WTC11 (cell line): Measurements from ENCODE around the gene TOPAZ1. TPM values are rescaled to one million over a fixed set of nuclear protein-coding genes. Genes with fewer than 3 reads are reported as not detected.

Source experiments
- ATAC-seq: fragments of 200-7000 bp; cut with Tn5 transposase; 2 replicates; pipeline ENCODE4 v1.10.0; 2021; ENCODE audit warnings: mild to moderate bottlenecking, moderate library complexity
- CTCF ChIA-PET: fragments of 300-600 bp; sonication (Branson Sonifier 250); formaldehyde crosslinking; loops from one replicate; lab custom pipeline; 2021; ENCODE audit warnings: antibody characterized with exemption; lab: Charles Lee
- POLR2A ChIA-PET: fragments of 350-600 bp; sonication (Branson Sonifier 250); formaldehyde crosslinking; loops from one replicate; lab custom pipeline; 2021; ENCODE audit warnings: antibody characterized with exemption; lab: Charles Lee
- DNase-seq: peaks from one replicate; pipeline ENCODE4 v3.0.0; 2021; ENCODE audit warnings: low spot score
- H3K27ac Mint-ChIP-seq: 2 replicates; pipeline ENCODE4 v1.8.0; 2021; ENCODE audit warnings: mixed read lengths
- H3K27me3 Mint-ChIP-seq: 2 replicates; pipeline ENCODE4 v1.8.0; 2021; ENCODE audit warnings: low read depth, mild to moderate bottlenecking, moderate library complexity, mixed read lengths
- H3K36me3 Mint-ChIP-seq: 2 replicates; pipeline ENCODE4 v1.8.0; 2021; ENCODE audit warnings: mixed read lengths
- H3K4me1 Mint-ChIP-seq: 2 replicates; pipeline ENCODE4 v1.8.0; 2022; ENCODE audit warnings: mixed read lengths
- H3K4me3 Mint-ChIP-seq: 2 replicates; pipeline ENCODE4 v1.8.0; 2021; ENCODE audit warnings: mild to moderate bottlenecking, moderate library complexity, mixed read lengths
- H3K9me3 Mint-ChIP-seq: 2 replicates; pipeline ENCODE4 v1.8.0; 2021; ENCODE audit warnings: mixed read lengths
- CBFB ChIP-seq: sonication (generic); formaldehyde crosslinking; IDR thresholded peaks from 2 replicates; pipeline ENCODE4 v1.8.1; 2022; ENCODE audit warnings: mild to moderate bottlenecking, low read depth, missing genetic modification reagents
- CREB1 ChIP-seq: sonication (generic); formaldehyde crosslinking; IDR thresholded peaks from 2 replicates; pipeline ENCODE4 v1.8.0; 2023; ENCODE audit warnings: mild to moderate bottlenecking, missing genetic modification reagents
- E2F4 ChIP-seq: sonication (generic); formaldehyde crosslinking; IDR thresholded peaks from 2 replicates; pipeline ENCODE4 v1.8.1; 2022; ENCODE audit warnings: low read depth, mild to moderate bottlenecking, moderate library complexity, missing genetic modification reagents, borderline replicate concordance
- ESRRA ChIP-seq: sonication (generic); formaldehyde crosslinking; IDR thresholded peaks from 2 replicates; pipeline ENCODE4 v1.8.1; 2022; ENCODE audit warnings: mild to moderate bottlenecking, missing genetic modification reagents, borderline replicate concordance
- ETV6 ChIP-seq: sonication (generic); formaldehyde crosslinking; IDR thresholded peaks from 2 replicates; pipeline ENCODE4 v1.8.1; 2022; ENCODE audit warnings: mild to moderate bottlenecking, missing genetic modification reagents
- IRF1 ChIP-seq: sonication (generic); formaldehyde crosslinking; IDR thresholded peaks from 2 replicates; pipeline ENCODE4 v1.8.0; 2023; ENCODE audit warnings: missing genetic modification reagents
- MYBL2 ChIP-seq: sonication (generic); formaldehyde crosslinking; IDR thresholded peaks from 2 replicates; pipeline ENCODE4 v1.8.1; 2023; ENCODE audit warnings: mild to moderate bottlenecking, moderate library complexity, missing genetic modification reagents
- NFE2L1 ChIP-seq: sonication (generic); formaldehyde crosslinking; IDR thresholded peaks from 2 replicates; pipeline ENCODE4 v1.8.1; 2023; ENCODE audit warnings: missing genetic modification reagents
- NR1H2 ChIP-seq: sonication (generic); formaldehyde crosslinking; IDR thresholded peaks from 2 replicates; pipeline ENCODE4 v1.9.0; 2021; ENCODE audit warnings: mild to moderate bottlenecking, moderate library complexity, missing genetic modification reagents
- NR2C2 ChIP-seq: sonication (generic); formaldehyde crosslinking; IDR thresholded peaks from 2 replicates; pipeline ENCODE4 v1.8.0; 2022; ENCODE audit warnings: mild to moderate bottlenecking, missing genetic modification reagents
- OVOL2 ChIP-seq: fragments of 250-450 bp; sonication (Bioruptor Pico); IDR thresholded peaks from 2 replicates; pipeline ENCODE4 v1.9.0; 2021; ENCODE audit warnings: mild to moderate bottlenecking, borderline replicate concordance
- PRDM15 ChIP-seq: sonication (generic); formaldehyde crosslinking; IDR thresholded peaks from 2 replicates; pipeline ENCODE4 v1.8.0; 2022; ENCODE audit warnings: missing genetic modification reagents
- PREB ChIP-seq: sonication (generic); formaldehyde crosslinking; IDR thresholded peaks from 2 replicates; pipeline ENCODE4 v1.8.1; 2022; ENCODE audit warnings: mild to moderate bottlenecking, missing genetic modification reagents, moderate library complexity, borderline replicate concordance
- SMAD3 ChIP-seq: sonication (generic); formaldehyde crosslinking; IDR thresholded peaks from 2 replicates; pipeline ENCODE4 v1.8.0; 2022; ENCODE audit warnings: missing genetic modification reagents, mild to moderate bottlenecking, borderline replicate concordance
- TP53 ChIP-seq: sonication (generic); formaldehyde crosslinking; IDR thresholded peaks from 2 replicates; pipeline ENCODE4 v1.8.1; 2023; ENCODE audit warnings: mild to moderate bottlenecking, missing genetic modification reagents
- ZBTB21 ChIP-seq: sonication (generic); formaldehyde crosslinking; IDR thresholded peaks from 2 replicates; pipeline ENCODE4 v1.8.1; 2023; ENCODE audit warnings: mild to moderate bottlenecking, missing genetic modification reagents, borderline replicate concordance
- ZNF138 ChIP-seq: sonication (generic); formaldehyde crosslinking; conservative IDR thresholded peaks from 2 replicates; pipeline ENCODE4 v1.8.1; 2022; ENCODE audit warnings: mild to moderate bottlenecking, moderate library complexity, missing genetic modification reagents
- ZNF232 ChIP-seq: sonication (generic); formaldehyde crosslinking; IDR thresholded peaks from 2 replicates; pipeline ENCODE4 v1.8.0; 2022; ENCODE audit warnings: mild to moderate bottlenecking, missing genetic modification reagents
- ZNF416 ChIP-seq: fragments of 250-450 bp; sonication (Bioruptor Pico); IDR thresholded peaks from 2 replicates; pipeline ENCODE4 v1.9.0; 2021; ENCODE audit warnings: mild to moderate bottlenecking, inconsistent platforms
- ZNF423 ChIP-seq: fragments of 250-450 bp; sonication (Bioruptor Pico); IDR thresholded peaks from 2 replicates; pipeline ENCODE4 v2.1.2; 2022; ENCODE audit warnings: mild to moderate bottlenecking, moderate library complexity
- ZNF512 ChIP-seq: sonication (generic); formaldehyde crosslinking; IDR thresholded peaks from 2 replicates; pipeline ENCODE4 v1.8.1; 2022; ENCODE audit warnings: missing genetic modification reagents, borderline replicate concordance
- ZNF532 ChIP-seq: fragments of 250-450 bp; sonication (Bioruptor Pico); IDR thresholded peaks from 2 replicates; pipeline ENCODE4 v1.9.0; 2021; ENCODE audit warnings: mild to moderate bottlenecking, borderline replicate concordance
- total RNA-seq: library from RNA; stranded (reverse); gene quantifications from 3 replicates; pipeline ENCODE4 v1.2.3, GENCODE V29; 2021

The TOPAZ1 gene
- total RNA-seq, 1 experiment from 2014 or later = not detected

GRCh38 chr3:44338828-44339127, 97.1 kb downstream of the TOPAZ1 start:
- H3K4me1 Mint-ChIP-seq = peaks cover 19% of the 10 kb centered on the region
- peak overlapping the region; percentile 84 for H3K4me3 Mint-ChIP-seq
- no peak for ATAC-seq
- H3K27ac Mint-ChIP-seq = peak overlapping the region; percentile 97
- 0 out of 2 replicates have a peak, but pooled peaks have one; percentile 16 for TF ChIP-seq MYBL2 (CRISPR knock-in tag)
- no peak for TF ChIP-seq PREB
- no peak for TF ChIP-seq ETV6 (CRISPR knock-in tag)
- no peak for TF ChIP-seq PRDM15 (CRISPR knock-in tag)
- TF ChIP-seq ZNF138 (CRISPR knock-in tag) = 0 out of 2 replicates have a peak, but pooled peaks have one; percentile 65
- TF ChIP-seq ESRRA (CRISPR knock-in tag) = no peak
- no peak for TF ChIP-seq IRF1 (CRISPR knock-in tag)
- TF ChIP-seq ZNF512 = no peak
- no peak for TF ChIP-seq NR2C2 (CRISPR knock-in tag)
- no peak for TF ChIP-seq NFE2L1 (CRISPR knock-in tag)
- no peak for TF ChIP-seq ZNF423 (CRISPR knock-in tag)
- no peak for TF ChIP-seq ZNF532
- TF ChIP-seq ZNF232 (CRISPR knock-in tag) = 0 out of 2 replicates have a peak, but pooled peaks have one; percentile 1
- no peak for TF ChIP-seq SMAD3
- TF ChIP-seq ZNF416 (CRISPR knock-in tag) = no peak
- no peak for TF ChIP-seq NR1H2 (CRISPR knock-in tag)
- no peak for TF ChIP-seq E2F4 (CRISPR knock-in tag)
- peak; percentile 17; the same call in 1 of the 2 replicates for TF ChIP-seq TP53
- TF ChIP-seq CBFB (CRISPR knock-in tag) = no peak
- TF ChIP-seq OVOL2 (CRISPR knock-in tag) = no peak
- TF ChIP-seq CREB1 (CRISPR knock-in tag) = no peak
- TF ChIP-seq ZBTB21 (CRISPR knock-in tag) = no peak
- H3K9me3 Mint-ChIP-seq = no peaks in the 10 kb centered on the region
- ChIA-PET CTCF (interaction anchor here (1.0 to 1.6 kb wide), 4 partner anchors 16 to 1377 kb away, joined by 3 to 5 read pairs (median 3); no protein-coding TSS in a partner anchor), POLR2A (interaction anchor here (1.1 to 1.6 kb wide), 3 partner anchors 168 to 423 kb away, joined by 4 to 8 read pairs (median 5); partner anchors contain the start of genes KIAA1143 and KIF15)
- H3K27me3 Mint-ChIP-seq = peaks cover 4% of the 10 kb centered on the region; the same call in 1 of the 2 replicates
- DNase-seq = no peak
- no peaks in the 10 kb centered on the region for H3K36me3 Mint-ChIP-seq
